ENCODE measurements around the gene NTNG1. TPM values are rescaled to one million over a fixed set of nuclear protein-coding genes. Genes with fewer than 3 reads are reported as not detected.

Gene NTNG1
- total RNA-seq, 1 experiment from 2014 or later = not detected

- H3K36me3 ChIP-seq (ENCODE audit: insufficient read depth, low read length) = no peaks in the 10 kb centered on the region
Measured at GRCh38 chr1:107526524-107527198, 385.8 kb downstream of the NTNG1 start.

GRCh38 chr1:107529511-107530149 lies 388.8 kb downstream of the NTNG1 start:
- no peaks in the 10 kb centered on the region for H3K4me1 ChIP-seq (ENCODE audit: low read length)
- no peak overlapping the region for H3K27ac ChIP-seq (ENCODE audit: low read length)
- H4K20me1 ChIP-seq (ENCODE audit: insufficient read depth, low read depth, low read length) = no peaks in the 10 kb centered on the region
- DNase-seq = peak; percentile 78
- H3K4me3 ChIP-seq (ENCODE audit: low read length) = no peak overlapping the region
- no peak overlapping the region for H3K4me2 ChIP-seq (ENCODE audit: low read depth, low read length, poor library complexity, severe bottlenecking)
- no peaks in the 10 kb centered on the region for H3K36me3 ChIP-seq (ENCODE audit: insufficient read depth, low read length)
- no peaks in the 10 kb centered on the region for H3K27me3 ChIP-seq (ENCODE audit: low read length)
- H3K9me2 ChIP-seq (replicated peaks; ENCODE audit: insufficient read depth, low read length) = no peaks in the 10 kb centered on the region
- H3K9ac ChIP-seq (ENCODE audit: low read length) = no peak overlapping the region
- no peaks in the 10 kb centered on the region for H3K79me2 ChIP-seq (ENCODE audit: low read length)
- no peak overlapping the region for H2AFZ ChIP-seq (ENCODE audit: low read length)
- H3K9me3 ChIP-seq (ENCODE audit: low read length) = no peaks in the 10 kb centered on the region

More at GRCh38 chr1:107526524-107527198, 385.8 kb downstream of the NTNG1 start:
- H3K27me3 ChIP-seq (ENCODE audit: low read length) = no peaks in the 10 kb centered on the region
- H3K4me2 ChIP-seq (ENCODE audit: low read depth, low read length, poor library complexity, severe bottlenecking) = no peak overlapping the region
- H3K79me2 ChIP-seq (ENCODE audit: low read length) = no peaks in the 10 kb centered on the region
- H2AFZ ChIP-seq (ENCODE audit: low read length) = no peak overlapping the region
- H3K4me3 ChIP-seq (ENCODE audit: low read length) = no peak overlapping the region
- no peak overlapping the region for H3K27ac ChIP-seq (ENCODE audit: low read length)
- no peaks in the 10 kb centered on the region for H3K4me1 ChIP-seq (ENCODE audit: low read length)
- H4K20me1 ChIP-seq (ENCODE audit: insufficient read depth, low read depth, low read length) = no peaks in the 10 kb centered on the region
- H3K9me3 ChIP-seq (ENCODE audit: low read length) = no peaks in the 10 kb centered on the region
- no peaks in the 10 kb centered on the region for H3K9me2 ChIP-seq (replicated peaks; ENCODE audit: insufficient read depth, low read length)
- H3K9ac ChIP-seq (ENCODE audit: low read length) = no peak overlapping the region
- DNase-seq = no peak

GRCh38 chr1:107530543-107530942 lies 389.7 kb downstream of the NTNG1 start:
- Histone ChIP-seq H3K4me3 (ENCODE audit: low read length) (no peak overlapping the region), H3K9me2 (replicated peaks; ENCODE audit: insufficient read depth, low read length) (no peaks in the 10 kb centered on the region), H3K36me3 (ENCODE audit: insufficient read depth, low read length) (no peaks in the 10 kb centered on the region), H3K27ac (ENCODE audit: low read length) (no peak overlapping the region), H3K9me3 (ENCODE audit: low read length) (no peaks in the 10 kb centered on the region), H3K27me3 (ENCODE audit: low read length) (no peaks in the 10 kb centered on the region), H4K20me1 (ENCODE audit: insufficient read depth, low read depth, low read length) (no peaks in the 10 kb centered on the region), H3K9ac (ENCODE audit: low read length) (no peak overlapping the region), H3K79me2 (ENCODE audit: low read length) (no peaks in the 10 kb centered on the region), H3K4me2 (ENCODE audit: low read depth, low read length, poor library complexity, severe bottlenecking) (no peak overlapping the region), H2AFZ (ENCODE audit: low read length) (no peak overlapping the region), H3K4me1 (ENCODE audit: low read length) (no peaks in the 10 kb centered on the region)
- no peak for DNase-seq

GRCh38 chr1:107531065-107531908 lies 390.4 kb downstream of the NTNG1 start:
- no peak overlapping the region for H3K9ac ChIP-seq (ENCODE audit: low read length)
- H3K4me2 ChIP-seq (ENCODE audit: low read depth, low read length, poor library complexity, severe bottlenecking) = no peak overlapping the region
- no peaks in the 10 kb centered on the region for H3K36me3 ChIP-seq (ENCODE audit: insufficient read depth, low read length)
- no peaks in the 10 kb centered on the region for H3K9me3 ChIP-seq (ENCODE audit: low read length)
- no peaks in the 10 kb centered on the region for H3K79me2 ChIP-seq (ENCODE audit: low read length)
- no peak overlapping the region for H3K4me3 ChIP-seq (ENCODE audit: low read length)
- no peak overlapping the region for H3K27ac ChIP-seq (ENCODE audit: low read length)
- no peaks in the 10 kb centered on the region for H4K20me1 ChIP-seq (ENCODE audit: insufficient read depth, low read depth, low read length)
- H2AFZ ChIP-seq (ENCODE audit: low read length) = no peak overlapping the region
- H3K9me2 ChIP-seq (replicated peaks; ENCODE audit: insufficient read depth, low read length) = no peaks in the 10 kb centered on the region
- H3K27me3 ChIP-seq (ENCODE audit: low read length) = no peaks in the 10 kb centered on the region
- DNase-seq = no peak
- H3K4me1 ChIP-seq (ENCODE audit: low read length) = no peaks in the 10 kb centered on the region

GRCh38 chr1:107532318-107532717 lies 391.5 kb downstream of the NTNG1 start:
- Histone ChIP-seq H2AFZ (ENCODE audit: low read length) (no peak overlapping the region), H3K9me2 (replicated peaks; ENCODE audit: insufficient read depth, low read length) (no peaks in the 10 kb centered on the region), H3K4me2 (ENCODE audit: low read depth, low read length, poor library complexity, severe bottlenecking) (no peak overlapping the region), H4K20me1 (ENCODE audit: insufficient read depth, low read depth, low read length) (no peaks in the 10 kb centered on the region), H3K4me1 (ENCODE audit: low read length) (no peaks in the 10 kb centered on the region), H3K9ac (ENCODE audit: low read length) (no peak overlapping the region), H3K36me3 (ENCODE audit: insufficient read depth, low read length) (no peaks in the 10 kb centered on the region), H3K9me3 (ENCODE audit: low read length) (no peaks in the 10 kb centered on the region), H3K79me2 (ENCODE audit: low read length) (no peaks in the 10 kb centered on the region), H3K4me3 (ENCODE audit: low read length) (no peak overlapping the region), H3K27ac (ENCODE audit: low read length) (no peak overlapping the region), H3K27me3 (ENCODE audit: low read length) (no peaks in the 10 kb centered on the region)
- no peak for DNase-seq

Small RNA genes lying within 50 kb of the gene (small RNA-seq; reads per million reads assigned to genes)
- 1.3 reads per million, percentile 39 among the genes with 10 or more reads in this experiment for gene AC114491.1

Other genes starting within 250 kb of the NTNG1 start
- 12.3 and 18.8 TPM in 2 replicates for gene PRMT6, start 84.4 kb upstream of the NTNG1 start, total RNA-seq (2014; rRNA removed; shearing (Covaris generic); ENCODE audit: low replicate concordance)